ENCODE results near the gene CLPTM1L.

GRCh38 chr5:1392261-1392660, 47.4 kb upstream of the CLPTM1L start:
- TF ChIP-seq GATA2 (IDR thresholded peaks at IDR 0.05; ENCODE audit: low read depth, low read length): no peak
- TF ChIP-seq GATA3 (IDR thresholded peaks at IDR 0.05; ENCODE audit: low read depth, low read length): no peak

All from SH-SY5Y (cell line).